Measurements from ENCODE around the gene LPAR6. TPM values are rescaled to one million over a fixed set of nuclear protein-coding genes. Genes with fewer than 3 reads are reported as not detected.

The LPAR6 gene
- total and polyA plus RNA-seq, 2 donors from 2014 or later, result 29.3 to 45.1 TPM

GRCh38 chr13:48449656-48450055 is 36.7 kb upstream of the LPAR6 start:
- no peaks in the 10 kb centered on the region for H3K27me3 ChIP-seq (ENCODE audit: control insufficient read depth, insufficient read depth, low read length)
- H3K4me3 ChIP-seq (ENCODE audit: low read length in 3 of 3), result no peak overlapping the region
- H3K9me3 ChIP-seq (ENCODE audit: control insufficient read depth in 2 of 3, insufficient read depth in 1 of 3, low read length in 3 of 3), result peaks cover 0 to 4% (median 0%) of the 10 kb centered on the region in 3 donors
- no peak overlapping the region for H3K9ac ChIP-seq (ENCODE audit: low read length in 3 of 3)
- no peaks in the 10 kb centered on the region for H3K4me1 ChIP-seq (ENCODE audit: control insufficient read depth in 2 of 3, insufficient read depth in 2 of 3, low read depth in 1 of 3, low read length in 3 of 3)
- H3K27ac ChIP-seq (ENCODE audit: low read depth in 2 of 2, low read length in 2 of 2), result no peak overlapping the region
- FAIRE-seq (no peak), DNase-seq (no peak)
- intact Hi-C loops (cut with DNase I), result no loop called here
- no peaks in the 10 kb centered on the region for H3K36me3 ChIP-seq (ENCODE audit: control insufficient read depth in 2 of 3, insufficient read depth in 3 of 3, low read length in 3 of 3)
- no peak for TF ChIP-seq CTCF (IDR thresholded peaks at IDR 0.05; ENCODE audit: borderline replicate concordance, extremely low read depth, insufficient read depth)

GRCh38 chr13:48448959-48449614 is 36.2 kb upstream of the LPAR6 start:
- no peak overlapping the region for H3K9ac ChIP-seq (ENCODE audit: low read length in 3 of 3)
- H3K27ac ChIP-seq (ENCODE audit: low read depth in 2 of 2, low read length in 2 of 2), result no peak overlapping the region
- H3K36me3 ChIP-seq (ENCODE audit: control insufficient read depth in 2 of 3, insufficient read depth in 3 of 3, low read length in 3 of 3), result no peaks in the 10 kb centered on the region
- no peak overlapping the region for H3K4me3 ChIP-seq (ENCODE audit: low read length in 3 of 3)
- peak; percentile 37 for FAIRE-seq
- TF ChIP-seq CTCF (IDR thresholded peaks at IDR 0.05; ENCODE audit: borderline replicate concordance, extremely low read depth, insufficient read depth), result no peak
- peaks cover 0 to 4% (median 0%) of the 10 kb centered on the region in 3 donors for H3K9me3 ChIP-seq (ENCODE audit: control insufficient read depth in 2 of 3, insufficient read depth in 1 of 3, low read length in 3 of 3)
- intact Hi-C loops (cut with DNase I), result no loop called here
- DNase-seq, result no peak
- no peaks in the 10 kb centered on the region for H3K4me1 ChIP-seq (ENCODE audit: control insufficient read depth in 2 of 3, insufficient read depth in 2 of 3, low read depth in 1 of 3, low read length in 3 of 3)
- no peaks in the 10 kb centered on the region for H3K27me3 ChIP-seq (ENCODE audit: control insufficient read depth, insufficient read depth, low read length)

GRCh38 chr13:48448285-48448958 is 35.5 kb upstream of the LPAR6 start:
- Histone ChIP-seq H3K9me3 (ENCODE audit: control insufficient read depth in 2 of 3, insufficient read depth in 1 of 3, low read length in 3 of 3) (peaks cover 0 to 4% (median 0%) of the 10 kb centered on the region in 3 donors), H3K4me1 (ENCODE audit: control insufficient read depth in 2 of 3, insufficient read depth in 2 of 3, low read depth in 1 of 3, low read length in 3 of 3) (no peaks in the 10 kb centered on the region), H3K9ac (ENCODE audit: low read length in 3 of 3) (no peak overlapping the region), H3K36me3 (ENCODE audit: control insufficient read depth in 2 of 3, insufficient read depth in 3 of 3, low read length in 3 of 3) (no peaks in the 10 kb centered on the region), H3K4me3 (ENCODE audit: low read length in 3 of 3) (peak overlapping the region in 1 of 3 donors; percentile 10), H3K27me3 (ENCODE audit: control insufficient read depth, insufficient read depth, low read length) (no peaks in the 10 kb centered on the region), H3K27ac (ENCODE audit: low read depth in 2 of 2, low read length in 2 of 2) (no peak overlapping the region)
- FAIRE-seq (no peak), DNase-seq (no peak)
- TF ChIP-seq CTCF (IDR thresholded peaks at IDR 0.05; ENCODE audit: borderline replicate concordance, extremely low read depth, insufficient read depth), result no peak
- intact Hi-C loops (cut with DNase I), result no loop called here

Data from kidney (tissue), 14 donors.